CD4-positive, alpha-beta T cell treated with Interleukin-12 subunit alpha and Interleukin-12 subunit beta, for 1 hour (primary cell): ENCODE measurements around the gene CD151.

Experiments used
- DNase-seq: peaks from one replicate; pipeline ENCODE4 v3.0.0-alpha.2; 2020

Gene CD151

GRCh38 chr11:815675-816432 lies 16.9 kb upstream of the CD151 start:
- DNase-seq = no peak

GRCh38 chr11:816433-816779 lies 16.3 kb upstream of the CD151 start:
- no peak for DNase-seq

GRCh38 chr11:818396-819128 lies 14.2 kb upstream of the CD151 start, which contains the start of gene PNPLA2:
Gene PNPLA2 (plus strand): TSS chr11:818914. CDS start chr11:819719, 805 bp downstream.
- DNase-seq = no peak

GRCh38 chr11:819129-819931 lies 13.4 kb upstream of the CD151 start:
- peak; percentile 93 for DNase-seq

- DNase-seq = peak; percentile 95
These were observed 12.7 kb upstream of the CD151 start for GRCh38 chr11:819943-820649.

- DNase-seq = no peak
These were observed 11.9 kb upstream of the CD151 start for GRCh38 chr11:820655-821511.

GRCh38 chr11:821512-822371 lies 11.0 kb upstream of the CD151 start:
- DNase-seq = no peak

- no peak for DNase-seq
These were observed 9.1 kb upstream of the CD151 start for GRCh38 chr11:823441-824291.

GRCh38 chr11:824292-824880 lies 8.4 kb upstream of the CD151 start:
- DNase-seq = no peak

GRCh38 chr11:824942-825341 lies 7.8 kb upstream of the CD151 start:
- no peak for DNase-seq

- DNase-seq = no peak
These were observed 7.2 kb upstream of the CD151 start for GRCh38 chr11:825366-826226.

- no peak for DNase-seq
These were observed 6.5 kb upstream of the CD151 start for GRCh38 chr11:826227-826621.

- DNase-seq = no peak
These were observed 6.0 kb upstream of the CD151 start for GRCh38 chr11:826836-827145.

GRCh38 chr11:827146-827896 lies 5.4 kb upstream of the CD151 start:
- DNase-seq = no peak

- no peak for DNase-seq
These were observed 4.9 kb upstream of the CD151 start, which contains the start of gene CRACR2B for GRCh38 chr11:827897-828192. Gene CRACR2B (plus strand): TSS chr11:827919. CDS start chr11:828608, 689 bp downstream.

- DNase-seq = no peak
These were observed 4.1 kb upstream of the CD151 start for GRCh38 chr11:828506-829175.

GRCh38 chr11:829176-829846 lies 3.4 kb upstream of the CD151 start:
- DNase-seq = no peak
